Measurements from ENCODE around the gene UPP1. TPM values are rescaled to one million over a fixed set of nuclear protein-coding genes. Genes with fewer than 3 reads are reported as not detected.

The UPP1 gene
- total RNA-seq, 1 experiment from 2014 or later: 21.1 TPM

Other genes with a start within 250 kb of the UPP1 start
- 0.02 and 2.7 TPM in 2 replicates for gene PKD1L1, start 140.8 kb upstream of the UPP1 start, total RNA-seq (2014; rRNA removed; shearing (Covaris generic))
- 7.5 and 19.4 TPM in 2 replicates for gene HUS1, start 109.7 kb upstream of the UPP1 start, total RNA-seq (2014; rRNA removed; shearing (Covaris generic))
- 0.59 TPM in 1 of 2 replicates, not detected in the other for gene SUN3, start 60.2 kb upstream of the UPP1 start, total RNA-seq (2014; rRNA removed; shearing (Covaris generic))
- 0.25 and 0.62 TPM in 2 replicates for gene C7orf57, start 53.7 kb upstream of the UPP1 start, total RNA-seq (2014; rRNA removed; shearing (Covaris generic))
- gene ABCA13, start 82.2 kb downstream of the UPP1 start, total RNA-seq (2014; rRNA removed; shearing (Covaris generic)): 0.07 TPM in 1 of 2 replicates, not detected in the other